Chondrocyte (in vitro differentiated cells): ENCODE data around the gene SLIT3. TPM values are rescaled to one million over a fixed set of nuclear protein-coding genes. Genes with fewer than 3 reads are reported as not detected.

Source experiments
- DNase-seq: peaks from one replicate; pipeline ENCODE4 v3.0.0; 2021; ENCODE audit warnings: mixed read lengths, low spot score
- H3K27ac Mint-ChIP-seq: one replicate; pipeline ENCODE4 v1.8.0; 2021; ENCODE audit warnings: mild to moderate bottlenecking, moderate library complexity, mixed read lengths; ENCODE audit not compliant: unreplicated experiment
- H3K27me3 Mint-ChIP-seq: 2 replicates; pipeline ENCODE4 v1.8.0; 2021; ENCODE audit warnings: low read depth, mixed read lengths
- H3K36me3 Mint-ChIP-seq: 2 replicates; pipeline ENCODE4 v1.8.0; 2021; ENCODE audit warnings: low read depth, mixed read lengths
- H3K4me1 Mint-ChIP-seq: 2 replicates; pipeline ENCODE4 v1.8.0; 2021; ENCODE audit warnings: low read depth, mild to moderate bottlenecking, mixed read lengths
- H3K4me3 Mint-ChIP-seq: one replicate; pipeline ENCODE4 v1.8.0; 2021; ENCODE audit warnings: mild to moderate bottlenecking, moderate library complexity, mixed read lengths; ENCODE audit not compliant: unreplicated experiment
- H3K9me3 Mint-ChIP-seq: 2 replicates; pipeline ENCODE4 v1.8.0; 2021; ENCODE audit warnings: low read depth, mixed read lengths
- CTCF ChIP-seq: fragments of 200-600 bp; sonication (generic); IDR thresholded peaks from 2 replicates; pipeline ENCODE4 v1.5.0; 2021; ENCODE audit warnings: antibody characterized with exemption, mild to moderate bottlenecking, moderate library complexity
- total RNA-seq: library from RNA; stranded (reverse); gene quantifications from 3 replicates; pipeline ENCODE4 v1.2.1, GENCODE V29; 2021

The SLIT3 gene
- total RNA-seq, 1 donor from 2014 or later: 116 TPM

- no peak overlapping the region for H3K4me3 Mint-ChIP-seq
Measured at GRCh38 chr5:169281625-169282024, 19.3 kb downstream of the SLIT3 start.

GRCh38 chr5:169280696-169281095 is 20.2 kb downstream of the SLIT3 start:
- Mint-ChIP-seq H3K4me1 (peaks cover 14% of the 10 kb centered on the region), H3K4me3 (no peak overlapping the region), H3K36me3 (peaks cover 18% of the 10 kb centered on the region), H3K27ac (no peak overlapping the region), H3K9me3 (peaks cover 4% of the 10 kb centered on the region), H3K27me3 (no peaks in the 10 kb centered on the region)
- TF ChIP-seq CTCF: no peak
- DNase-seq: no peak

More at GRCh38 chr5:169281625-169282024, 19.3 kb downstream of the SLIT3 start:
- peaks cover 10% of the 10 kb centered on the region for H3K36me3 Mint-ChIP-seq
- DNase-seq: no peak
- H3K27me3 Mint-ChIP-seq: no peaks in the 10 kb centered on the region
- no peak overlapping the region for H3K27ac Mint-ChIP-seq
- H3K9me3 Mint-ChIP-seq: peaks cover 7% of the 10 kb centered on the region
- no peak for TF ChIP-seq CTCF
- peaks cover 14% of the 10 kb centered on the region for H3K4me1 Mint-ChIP-seq

GRCh38 chr5:169280286-169280685 is 20.7 kb downstream of the SLIT3 start:
- no peak overlapping the region for H3K4me3 Mint-ChIP-seq
- no peak overlapping the region for H3K27ac Mint-ChIP-seq
- TF ChIP-seq CTCF: no peak
- no peaks in the 10 kb centered on the region for H3K27me3 Mint-ChIP-seq
- peaks cover 20% of the 10 kb centered on the region for H3K36me3 Mint-ChIP-seq
- H3K9me3 Mint-ChIP-seq: peaks cover 2% of the 10 kb centered on the region
- no peak for DNase-seq
- H3K4me1 Mint-ChIP-seq: peaks cover 14% of the 10 kb centered on the region

- no peak for TF ChIP-seq CTCF
- DNase-seq: no peak
- Mint-ChIP-seq H3K27ac (no peak overlapping the region), H3K4me3 (no peak overlapping the region), H3K36me3 (peaks cover 23% of the 10 kb centered on the region), H3K4me1 (peaks cover 14% of the 10 kb centered on the region), H3K9me3 (no peaks in the 10 kb centered on the region), H3K27me3 (no peaks in the 10 kb centered on the region)
Measured at GRCh38 chr5:169279125-169279524, 21.8 kb downstream of the SLIT3 start.

- peaks cover 8% of the 10 kb centered on the region for H3K4me1 Mint-ChIP-seq
- no peak overlapping the region for H3K4me3 Mint-ChIP-seq
- no peak for DNase-seq
- H3K9me3 Mint-ChIP-seq: no peaks in the 10 kb centered on the region
- no peaks in the 10 kb centered on the region for H3K27me3 Mint-ChIP-seq
- peaks cover 13% of the 10 kb centered on the region for H3K36me3 Mint-ChIP-seq
- no peak overlapping the region for H3K27ac Mint-ChIP-seq
- no peak for TF ChIP-seq CTCF
Measured at GRCh38 chr5:169273881-169274280, 27.1 kb downstream of the SLIT3 start.
